ENCODE results near the gene COG4.

DNA sequence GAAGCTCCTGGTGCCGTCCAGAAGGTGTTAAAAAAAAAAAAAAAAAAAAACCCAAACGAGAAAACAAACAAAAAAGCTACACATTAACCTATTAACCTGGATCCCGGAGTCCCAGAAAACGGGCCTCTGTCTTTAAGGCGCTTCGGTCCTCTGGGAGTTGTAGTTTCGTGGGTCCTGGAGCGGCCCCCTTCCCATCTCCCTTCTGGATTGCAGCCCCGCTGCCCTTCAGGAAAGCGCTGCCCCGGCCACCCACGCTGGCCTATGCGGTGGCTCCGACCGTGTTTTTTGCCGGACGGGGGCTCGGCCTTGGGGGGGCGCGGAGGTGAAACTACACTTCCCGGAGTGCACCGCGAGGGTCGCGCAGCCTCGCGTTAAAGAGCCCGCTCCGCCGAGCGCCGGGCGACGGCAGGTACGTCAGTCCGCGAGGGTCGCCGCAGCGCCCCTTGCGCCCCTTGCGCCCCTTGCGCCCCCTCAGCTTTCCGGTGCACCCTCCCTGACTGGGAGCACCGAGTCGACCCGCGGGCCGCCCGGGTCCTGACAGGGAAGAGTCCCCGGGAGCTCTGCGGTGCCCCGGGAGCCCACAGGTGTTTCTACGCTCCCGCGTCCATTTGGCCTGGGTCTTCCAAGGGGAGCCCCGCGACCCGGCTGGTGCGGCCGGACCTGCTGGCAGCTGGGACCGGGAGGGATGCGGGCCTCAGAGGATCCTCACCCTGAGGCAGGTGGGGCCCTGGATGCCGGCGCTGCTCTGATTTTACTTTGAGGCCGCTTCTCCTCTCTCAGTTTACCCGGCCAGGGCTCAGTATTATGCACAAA, 68.9 kb downstream of the COG4 start, which contains the start of gene FCSK:
- TF ChIP-seq SMC3 (IDR thresholded peaks at IDR 0.05) (peak; percentile 8; the same call in 1 of the 3 replicates), SREBF2 (IDR thresholded peaks at IDR 0.05) (no peak), MYC (IDR thresholded peaks at IDR 0.05; ENCODE audit: borderline replicate concordance, low read length) (no peak)
- TF ChIP-seq, protein P1, sequence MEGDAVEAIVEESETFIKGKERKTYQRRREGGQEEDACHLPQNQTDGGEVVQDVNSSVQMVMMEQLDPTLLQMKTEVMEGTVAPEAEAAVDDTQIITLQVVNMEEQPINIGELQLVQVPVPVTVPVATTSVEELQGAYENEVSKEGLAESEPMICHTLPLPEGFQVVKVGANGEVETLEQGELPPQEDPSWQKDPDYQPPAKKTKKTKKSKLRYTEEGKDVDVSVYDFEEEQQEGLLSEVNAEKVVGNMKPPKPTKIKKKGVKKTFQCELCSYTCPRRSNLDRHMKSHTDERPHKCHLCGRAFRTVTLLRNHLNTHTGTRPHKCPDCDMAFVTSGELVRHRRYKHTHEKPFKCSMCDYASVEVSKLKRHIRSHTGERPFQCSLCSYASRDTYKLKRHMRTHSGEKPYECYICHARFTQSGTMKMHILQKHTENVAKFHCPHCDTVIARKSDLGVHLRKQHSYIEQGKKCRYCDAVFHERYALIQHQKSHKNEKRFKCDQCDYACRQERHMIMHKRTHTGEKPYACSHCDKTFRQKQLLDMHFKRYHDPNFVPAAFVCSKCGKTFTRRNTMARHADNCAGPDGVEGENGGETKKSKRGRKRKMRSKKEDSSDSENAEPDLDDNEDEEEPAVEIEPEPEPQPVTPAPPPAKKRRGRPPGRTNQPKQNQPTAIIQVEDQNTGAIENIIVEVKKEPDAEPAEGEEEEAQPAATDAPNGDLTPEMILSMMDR (IDR thresholded peaks at IDR 0.05): peak; percentile 13; the same call in 1 of the 3 replicates

Data from A549 (cell line).